Stimulated activated naive CD4-positive, alpha-beta T cell (primary cell): ENCODE measurements around the gene IFIT5.
"Not testable (repeated sequence)": the region's sequence is repeated elsewhere in the genome, so short reads cannot be mapped to it uniquely, and the experiment has no call there.

Experiments
- DNase-seq, 6 experiments: peaks; one replicate each; lab custom pipeline; 2025; lab: John Stamatoyannopoulos, UW

The IFIT5 gene

DNA sequence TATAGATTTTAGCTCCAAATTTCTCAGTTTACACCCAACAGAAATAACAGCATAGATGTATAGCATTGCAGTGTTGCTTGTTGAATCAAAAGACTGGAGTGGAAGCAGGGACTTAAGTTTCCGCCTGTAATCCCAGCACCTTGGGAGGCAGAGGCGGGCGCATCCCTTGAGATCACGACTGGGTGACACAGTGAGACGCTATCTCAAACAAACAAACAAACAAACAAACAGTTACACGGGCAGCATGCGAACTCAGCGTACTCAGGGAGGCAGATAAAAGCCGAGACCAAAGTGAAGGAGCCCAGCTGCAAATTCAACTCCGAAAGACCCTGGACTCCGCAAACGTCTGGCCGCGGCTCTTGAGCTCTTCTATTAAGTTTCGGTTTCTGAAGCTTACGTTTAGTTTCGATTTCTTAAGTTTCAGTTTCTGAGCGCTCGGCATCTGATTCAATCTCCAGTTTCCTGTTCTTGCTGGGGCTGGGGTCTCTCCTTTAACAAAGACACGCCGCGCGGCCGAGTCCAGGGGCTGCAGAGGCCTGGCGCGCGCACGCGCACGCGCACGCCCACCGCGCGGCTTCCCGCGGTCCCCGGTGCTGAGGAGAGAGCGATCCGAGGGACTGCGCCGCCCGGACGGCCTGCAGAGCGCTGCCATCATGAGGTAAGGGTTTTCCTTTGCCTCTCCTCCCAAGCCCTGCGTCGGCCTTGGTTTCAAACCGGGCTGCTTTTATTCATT, at the start of gene IFIT5:
IFIT5 (plus strand) TSS at position 423 of the 733 bp plus-strand sequence; CDS start at position 654, 231 bp downstream.
- peak; percentile 59 to 86 (median 70) for DNase-seq

DNA sequence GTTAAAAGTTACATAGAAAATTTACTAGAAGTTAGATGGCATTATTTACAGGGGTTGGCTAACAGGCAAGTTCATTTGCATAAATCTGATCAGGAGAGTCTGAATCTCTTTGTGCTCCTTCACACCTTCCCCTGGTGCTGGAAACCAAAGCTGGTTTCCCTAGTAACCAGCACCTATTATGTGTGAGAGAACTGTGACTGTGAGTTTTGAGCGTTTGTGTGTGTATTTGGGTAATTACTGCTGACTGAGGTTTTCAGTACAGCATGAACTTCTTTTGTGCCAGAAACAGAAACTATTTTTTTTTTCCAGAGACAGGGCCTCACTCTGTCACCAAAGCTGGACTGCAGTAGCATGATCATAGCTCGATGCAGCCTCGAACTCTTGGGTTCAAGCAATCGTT, 46.8 kb upstream of the IFIT5 start:
- DNase-seq: no peak

GRCh38 chr10:89368129-89368528, 46.2 kb upstream of the IFIT5 start:
- no peak for DNase-seq

- peak in 2 of 6 experiments; percentile 23 to 29 for DNase-seq
These were observed 44.9 kb upstream of the IFIT5 start for GRCh38 chr10:89369156-89370105.

DNA sequence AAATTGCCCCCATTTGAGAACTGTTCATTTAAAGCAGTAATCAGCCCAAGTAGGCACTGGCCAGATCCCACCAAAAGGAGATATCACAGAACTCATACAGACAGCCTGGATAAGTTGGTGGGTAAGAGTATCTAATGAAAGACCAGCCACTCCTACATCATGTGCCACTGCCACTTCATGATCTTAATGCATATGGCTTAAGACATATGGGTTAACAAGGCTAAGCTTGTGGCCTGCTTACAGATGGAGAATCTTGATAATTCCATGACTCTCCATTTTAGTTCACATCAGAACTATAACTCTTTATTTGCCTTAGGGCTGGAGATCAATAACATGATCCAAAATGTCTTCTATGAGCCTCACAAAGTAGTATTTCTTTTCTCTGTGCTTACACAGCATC, 43.3 kb upstream of the IFIT5 start:
- no peak for DNase-seq

GRCh38 chr10:89371987-89372386, 42.4 kb upstream of the IFIT5 start:
- no peak for DNase-seq

DNA sequence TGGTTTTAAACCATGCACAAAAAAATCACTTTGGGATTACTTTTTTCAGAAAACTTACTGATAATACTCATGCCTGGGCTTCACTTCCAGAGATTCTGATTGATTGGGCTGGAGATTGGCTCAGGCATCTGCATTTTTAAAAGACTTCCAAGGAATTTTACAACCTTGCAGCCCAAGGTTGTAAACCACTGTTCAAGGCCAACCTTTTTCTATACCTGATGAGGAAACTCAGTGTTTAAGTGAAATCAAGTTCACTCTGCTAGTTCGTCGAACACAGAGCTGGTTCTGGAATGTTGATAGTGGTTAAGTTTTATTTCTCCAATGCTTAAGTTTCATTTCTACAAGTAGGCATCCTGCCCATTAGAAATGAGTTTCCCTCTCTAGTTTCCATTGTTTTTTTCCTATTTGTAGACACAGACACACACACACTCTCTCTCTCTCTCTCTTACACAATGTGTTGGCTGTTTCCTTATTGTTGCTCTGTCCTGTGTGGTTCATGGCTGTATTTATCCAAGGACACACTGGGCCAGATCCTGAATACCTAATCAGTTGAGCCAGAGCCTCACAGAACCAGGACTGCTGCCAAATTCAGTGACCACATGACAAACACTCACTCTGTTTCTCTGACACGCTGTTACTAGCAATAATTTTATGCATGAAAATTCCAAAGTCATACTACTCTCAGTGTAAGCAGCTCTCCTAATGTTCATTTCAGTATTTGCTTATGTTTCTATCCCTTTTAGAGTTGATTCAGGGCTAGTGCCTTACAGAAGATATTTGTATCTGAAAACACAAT, 40.3 kb upstream of the IFIT5 start:
- no peak for DNase-seq

DNA sequence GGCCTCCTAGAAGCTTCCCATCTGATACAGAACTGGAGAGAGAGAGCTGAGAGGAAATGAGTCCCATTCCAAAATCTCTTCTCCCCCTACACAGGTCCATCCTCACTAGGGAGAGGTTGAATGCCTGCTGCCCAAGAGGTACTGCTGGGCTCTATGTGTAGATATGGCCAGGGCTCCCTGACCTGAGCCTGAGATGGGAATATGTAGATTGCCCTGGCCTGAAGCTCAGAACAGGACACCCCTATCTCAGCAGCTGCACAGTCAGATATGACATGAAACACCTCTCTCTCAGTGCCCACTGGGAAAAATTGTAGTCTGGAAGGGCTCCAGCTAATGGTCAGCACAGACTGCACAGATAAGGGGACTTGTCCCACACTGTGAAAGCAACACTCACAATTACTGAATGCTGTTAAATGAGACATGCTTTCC, 39.6 kb upstream of the IFIT5 start:
- DNase-seq: no peak

- no peak for DNase-seq
These were observed 36.4 kb upstream of the IFIT5 start, which contains the start of gene IFIT1B for GRCh38 chr10:89377705-89378637. Gene IFIT1B (plus strand): TSS chr10:89378056. CDS start chr10:89378136, 80 bp downstream.

- DNase-seq: no peak
These were observed 35.3 kb upstream of the IFIT5 start for GRCh38 chr10:89379103-89379502.

DNA sequence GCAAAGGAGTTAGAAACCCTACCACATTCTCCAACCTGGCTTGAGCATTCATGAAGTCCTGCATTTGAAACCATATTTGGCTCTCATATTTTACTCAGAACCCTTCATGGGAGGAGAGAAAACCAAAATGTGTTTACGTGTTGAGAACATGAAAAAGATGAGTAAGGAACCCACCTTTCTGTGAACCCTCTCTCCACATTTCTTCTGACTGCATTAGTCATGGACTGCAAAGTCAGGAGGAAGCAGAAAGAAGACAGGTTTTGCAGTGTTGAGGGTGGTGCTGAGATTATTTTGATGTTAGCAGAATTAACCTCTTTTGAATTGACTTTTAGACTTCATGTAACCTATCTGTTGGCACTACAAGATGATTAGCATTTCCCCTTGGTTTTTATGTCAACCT, 31.6 kb upstream of the IFIT5 start:
- no peak for DNase-seq

DNA sequence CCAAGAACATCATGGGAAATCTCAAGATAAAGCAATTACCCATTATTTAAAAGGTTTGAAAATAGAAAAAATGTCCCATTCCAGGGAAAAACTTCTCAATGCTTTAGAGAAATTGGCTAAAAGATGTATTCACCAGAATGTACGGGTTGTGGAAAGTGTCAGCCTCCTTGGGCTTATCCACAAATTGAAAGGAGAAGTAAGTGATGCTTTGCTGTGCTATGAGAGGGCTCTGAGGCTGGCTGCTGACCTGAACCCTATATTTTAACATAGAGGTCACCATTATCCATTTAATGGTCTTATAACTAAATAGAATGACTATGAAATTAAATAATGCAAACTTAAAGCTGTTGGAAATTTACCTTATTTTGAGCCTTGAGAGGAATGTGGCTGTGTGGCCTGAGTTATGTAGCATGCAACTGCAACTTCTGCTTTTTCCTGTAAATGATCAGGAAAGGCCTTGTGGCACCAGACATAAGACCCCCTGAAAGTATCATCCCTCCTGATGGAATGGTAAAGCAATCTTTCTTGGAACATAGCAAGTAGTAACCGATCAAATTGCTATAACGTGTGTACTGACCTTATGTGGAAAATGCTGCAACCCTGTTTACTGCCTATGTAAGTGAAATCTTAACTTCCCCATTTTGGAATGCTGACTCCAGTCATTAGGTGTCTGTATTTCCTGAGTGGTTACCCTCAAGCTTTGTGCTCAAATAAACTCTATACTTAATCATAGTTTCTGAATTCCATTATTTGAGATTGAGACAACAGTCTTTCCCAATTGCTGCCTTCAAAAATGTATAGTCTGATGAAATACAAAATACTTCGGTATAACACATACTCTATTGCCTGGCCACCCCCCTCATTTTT, 29.7 kb upstream of the IFIT5 start:
- no peak for DNase-seq

GRCh38 chr10:89388806-89389205, 25.6 kb upstream of the IFIT5 start:
- no peak for DNase-seq

DNA sequence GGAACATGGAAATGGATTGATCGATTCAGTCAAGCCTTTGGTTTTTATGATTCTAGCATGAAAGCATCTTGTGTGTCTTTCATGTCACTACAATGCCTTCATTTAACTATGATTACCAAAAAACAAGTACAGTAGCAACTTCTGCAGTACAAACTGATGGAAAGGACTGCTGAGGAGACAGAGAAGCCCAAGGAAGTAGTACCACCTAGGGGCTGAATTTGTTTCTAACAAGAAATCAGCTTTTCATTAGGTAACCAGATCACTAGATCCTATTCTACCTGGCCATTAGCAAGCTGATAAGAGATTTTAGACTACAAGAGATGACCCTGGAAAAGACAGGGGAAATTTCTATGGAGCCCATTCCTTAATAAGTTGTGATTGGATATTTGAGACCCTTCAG, 25.1 kb upstream of the IFIT5 start:
- DNase-seq: peak in 2 of 6 experiments; percentile 13 to 31

DNA sequence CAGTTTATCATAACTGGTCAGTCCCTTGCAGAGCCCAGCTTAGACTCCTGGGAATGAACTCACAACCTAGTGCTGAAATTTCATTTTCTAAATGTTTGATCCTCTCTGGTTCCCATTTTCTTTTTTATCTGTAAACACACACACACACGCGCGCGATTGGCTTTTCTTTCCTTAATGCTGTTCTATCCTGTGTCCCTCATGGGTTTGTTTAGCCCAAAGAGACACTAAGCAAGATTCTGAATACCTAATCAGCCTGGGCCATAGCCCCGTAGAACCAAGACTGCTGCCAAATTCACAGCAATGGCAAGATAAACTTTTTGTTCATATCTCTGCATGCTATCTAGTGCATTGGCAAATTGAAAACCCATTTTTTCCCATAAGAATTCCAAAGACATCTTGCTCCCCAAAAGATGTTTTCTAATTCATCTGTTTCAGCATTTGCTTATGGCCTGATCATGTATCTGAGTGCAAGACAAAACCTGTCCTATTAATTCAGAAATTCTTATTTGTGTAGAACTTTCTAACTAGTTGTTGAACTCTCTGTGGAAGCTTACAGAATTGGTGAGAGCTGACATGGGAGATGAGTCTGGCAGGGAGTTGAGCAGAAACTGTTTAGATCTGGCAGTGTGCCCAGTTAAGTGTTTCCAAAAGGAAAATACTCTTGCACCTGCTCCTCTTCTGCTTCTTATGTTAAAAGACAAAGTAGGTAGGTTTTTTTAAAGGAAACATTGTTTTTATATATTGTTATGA, 23.7 kb upstream of the IFIT5 start:
- no peak for DNase-seq

DNA sequence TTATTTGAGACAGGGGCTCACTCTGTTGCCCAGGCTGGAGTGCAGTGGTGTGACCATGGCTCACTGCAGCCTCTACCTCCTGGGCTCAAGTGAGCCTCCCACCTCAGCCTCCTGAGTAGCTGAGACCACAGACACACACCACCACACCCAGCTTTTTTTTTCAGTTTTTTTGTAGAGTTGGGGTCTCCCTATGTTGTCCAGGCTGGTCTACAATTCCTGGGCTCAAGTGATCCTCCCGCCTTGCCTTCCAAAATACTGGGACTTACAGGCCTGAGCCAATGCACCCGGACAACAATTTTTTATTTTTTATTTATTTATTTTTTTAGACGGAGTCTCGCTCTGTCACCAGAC, 23.2 kb upstream of the IFIT5 start:
- not testable (repeated sequence) for DNase-seq

DNA sequence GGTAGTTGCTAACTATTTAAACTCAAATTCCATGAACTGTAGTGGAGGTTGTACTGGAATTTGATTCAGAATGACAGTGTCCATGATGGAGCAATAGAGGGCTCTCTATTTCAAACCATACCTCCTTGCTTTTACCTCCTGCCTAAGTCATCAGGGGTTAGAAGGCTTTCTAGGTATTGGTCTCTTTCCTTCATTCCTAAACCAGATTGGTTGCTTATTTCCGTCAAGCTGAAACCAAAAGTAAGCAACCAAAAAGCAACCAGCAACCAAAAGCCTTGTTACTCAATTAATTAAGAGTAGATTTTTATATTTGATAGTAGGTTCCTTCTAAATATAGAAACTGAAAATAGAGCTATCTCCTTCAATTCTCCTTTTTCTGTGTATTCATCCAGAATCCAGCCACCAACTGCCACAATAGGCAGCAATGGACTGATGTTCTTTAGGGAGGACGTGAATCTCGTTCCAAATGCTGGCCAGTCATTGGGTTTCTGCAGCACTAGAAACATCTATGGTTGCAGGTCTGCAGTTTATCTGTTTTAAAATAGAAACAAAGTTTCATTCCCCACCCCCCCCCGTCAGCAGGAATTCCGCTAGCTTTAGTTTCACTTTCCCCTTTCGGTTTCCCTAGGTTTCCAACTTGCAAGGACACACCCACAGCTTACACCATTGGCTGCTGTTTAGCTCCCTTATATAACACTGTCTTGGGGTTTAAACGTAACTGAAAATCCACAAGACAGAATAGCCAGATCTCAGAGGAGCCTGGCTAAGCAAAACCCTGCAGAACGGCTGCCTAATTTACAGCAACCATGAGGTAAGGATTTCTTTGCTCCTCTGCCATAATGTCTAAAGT, 22.2 kb upstream of the IFIT5 start, which contains the start of gene IFIT1:
IFIT1 (plus strand) TSS at position 717 of the 850 bp plus-strand sequence; CDS start at position 807, 90 bp downstream.
- DNase-seq: peak; percentile 18 to 77 (median 62)

DNA sequence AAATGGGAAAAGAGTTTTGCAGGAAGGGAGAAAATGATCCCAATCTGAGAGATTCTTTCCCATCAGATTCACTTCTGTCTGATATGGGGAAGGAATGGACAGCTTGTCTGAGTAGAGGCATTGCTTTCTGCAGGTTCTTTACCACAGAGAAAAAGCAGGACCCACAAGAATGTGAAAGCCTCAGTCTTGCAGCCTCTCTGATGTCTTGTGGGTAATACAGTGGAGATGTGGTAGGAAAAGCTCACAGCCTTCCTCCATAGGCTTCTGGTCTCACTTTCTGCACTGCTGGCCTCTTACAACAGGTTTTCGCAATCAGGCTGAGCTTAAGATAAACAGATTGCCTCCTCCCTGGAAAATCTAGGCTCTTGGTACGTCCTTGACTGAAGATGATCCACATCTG, 21.4 kb upstream of the IFIT5 start:
- DNase-seq: peak in 1 of 6 experiments; percentile 29
